H1 (cell line): ENCODE measurements around the gene DLG5.

Experiments
- BACH1 ChIP-seq: IDR thresholded peaks from 2 replicates; pipeline ENCODE4 v1.6.1; 2012; ENCODE audit warnings: low read length, improper control_type of control experiment
- CTCF ChIP-seq, 3 experiments: IDR thresholded peaks; 1 replicate in 2 of 3; 2 replicates in 1 of 3; pipeline versions ENCODE4 v1.5.1 to v1.6.1; 2011; ENCODE audit warnings: low read length in 3 of 3, mild to moderate bottlenecking in 3 of 3, inconsistent platforms in 2 of 3, low read depth in 1 of 3, moderate library complexity in 1 of 3; ENCODE audit not compliant: insufficient read depth in 1 of 3; ENCODE audit errors: control extremely low read depth in 1 of 3
- EZH2 ChIP-seq: fragments of 200-600 bp; sonication (generic); IDR thresholded peaks from 2 replicates; pipeline ENCODE4 v1.7.1; 2012; ENCODE audit warnings: low read depth, mild to moderate bottlenecking, moderate library complexity, low read length, inconsistent platforms; ENCODE audit not compliant: severe bottlenecking
- MAX ChIP-seq: IDR thresholded peaks from 2 replicates; pipeline ENCODE4 v1.6.1; 2012; ENCODE audit warnings: inconsistent platforms
- POLR2A ChIP-seq, 2 experiments: IDR thresholded peaks; 1 replicate in 1 of 2; 2 replicates in 1 of 2; pipeline ENCODE4 v1.6.1; 2011; ENCODE audit warnings: low read depth in 2 of 2, low read length in 2 of 2, mild to moderate bottlenecking in 2 of 2; ENCODE audit errors: control extremely low read depth in 1 of 2
- POU5F1 ChIP-seq: IDR thresholded peaks from 2 replicates; pipeline ENCODE4 v1.6.1; 2011; ENCODE audit warnings: low read depth, mild to moderate bottlenecking, low read length, moderate library complexity
- SRF ChIP-seq: IDR thresholded peaks from 2 replicates; pipeline ENCODE4 v1.6.1; 2011; ENCODE audit warnings: mild to moderate bottlenecking, low read depth, low read length, moderate library complexity

- TF ChIP-seq MAX (no peak), SRF (no peak), POU5F1 (no peak), CTCF (IDR thresholded peaks at IDR 0.05; ENCODE audit: control extremely low read depth in 1 of 3, insufficient read depth in 1 of 3, low read depth in 1 of 3, low read length in 3 of 3) (no peak), EZH2 (no peak), BACH1 (no peak), POLR2A (IDR thresholded peaks at IDR 0.05; ENCODE audit: control extremely low read depth in 1 of 2, low read depth in 2 of 2, low read length in 2 of 2) (no peak)
These were observed 27.5 kb downstream of the DLG5 start for GRCh38 chr10:77899080-77899477.
